NCI-H446 treated with DMSO at 0.1 percent for 48 hours (cell line): Measurements from ENCODE around the gene TCP11.

Experiments used
- DNase-seq: peaks from one replicate; lab custom pipeline; 2025; lab: John Stamatoyannopoulos, UW

TCP11 gene

DNA sequence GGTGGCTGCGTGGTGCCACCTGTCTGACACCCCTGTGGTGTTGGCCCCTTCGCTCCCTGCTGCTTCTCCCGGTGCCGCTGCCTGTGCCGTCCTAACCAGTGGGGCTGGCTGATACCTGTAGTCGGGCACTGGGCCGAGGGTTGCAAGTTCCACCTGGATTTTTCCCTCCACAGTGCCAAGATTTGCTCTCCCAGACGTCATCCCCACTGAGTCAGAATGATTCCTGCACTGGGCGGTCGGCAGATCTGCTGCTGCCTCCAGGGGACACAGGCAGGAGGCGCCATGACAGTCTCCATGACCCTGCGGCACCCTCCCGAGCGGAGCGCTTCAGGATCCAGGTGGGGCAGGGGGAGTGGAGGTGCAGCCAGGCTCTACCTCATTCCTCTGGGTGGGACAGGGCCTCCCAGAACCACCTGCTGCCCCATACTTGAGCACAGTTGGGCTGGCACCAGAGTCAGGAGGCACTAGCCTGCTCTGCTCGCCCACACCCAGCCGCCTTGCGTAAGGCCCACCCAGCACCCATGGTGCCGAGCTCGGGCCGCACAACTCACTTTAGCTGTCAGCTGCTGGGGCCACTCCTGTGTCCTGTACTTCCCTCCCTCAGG is 60.2 kb downstream of the TCP11 start:
- DNase-seq: no peak

DNA sequence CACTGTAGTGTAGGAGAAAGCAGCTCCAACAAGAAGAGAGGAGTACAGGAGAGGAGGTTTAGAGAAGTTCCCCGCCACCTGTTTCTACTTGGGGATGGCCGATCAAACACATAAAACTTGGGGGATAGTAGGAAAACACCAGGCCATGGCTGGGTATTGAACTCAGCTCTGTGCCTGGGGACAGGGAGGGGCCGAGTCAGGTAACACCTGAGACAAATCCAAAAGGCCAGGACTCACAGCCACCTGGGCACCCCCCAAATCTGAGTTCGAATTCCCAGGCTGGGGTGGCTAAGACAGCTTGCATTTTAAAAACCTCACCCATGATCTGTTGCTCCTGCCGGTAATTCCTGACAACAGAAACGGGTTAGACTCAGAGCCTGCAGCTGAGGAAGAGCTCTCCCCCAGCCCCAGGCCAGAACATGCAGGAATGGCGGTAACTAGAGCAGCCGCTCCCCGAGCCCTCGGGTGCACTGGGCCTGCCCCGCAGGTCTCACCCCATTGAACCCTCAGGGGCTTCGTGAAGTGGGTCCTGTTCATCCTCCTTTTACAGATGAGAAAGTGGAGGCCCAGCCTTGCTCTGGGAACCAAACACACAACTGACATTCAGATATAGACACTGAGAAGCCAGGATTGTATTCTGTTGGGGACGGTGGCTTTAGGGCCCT is 61.0 kb downstream of the TCP11 start:
- DNase-seq: no peak

DNA sequence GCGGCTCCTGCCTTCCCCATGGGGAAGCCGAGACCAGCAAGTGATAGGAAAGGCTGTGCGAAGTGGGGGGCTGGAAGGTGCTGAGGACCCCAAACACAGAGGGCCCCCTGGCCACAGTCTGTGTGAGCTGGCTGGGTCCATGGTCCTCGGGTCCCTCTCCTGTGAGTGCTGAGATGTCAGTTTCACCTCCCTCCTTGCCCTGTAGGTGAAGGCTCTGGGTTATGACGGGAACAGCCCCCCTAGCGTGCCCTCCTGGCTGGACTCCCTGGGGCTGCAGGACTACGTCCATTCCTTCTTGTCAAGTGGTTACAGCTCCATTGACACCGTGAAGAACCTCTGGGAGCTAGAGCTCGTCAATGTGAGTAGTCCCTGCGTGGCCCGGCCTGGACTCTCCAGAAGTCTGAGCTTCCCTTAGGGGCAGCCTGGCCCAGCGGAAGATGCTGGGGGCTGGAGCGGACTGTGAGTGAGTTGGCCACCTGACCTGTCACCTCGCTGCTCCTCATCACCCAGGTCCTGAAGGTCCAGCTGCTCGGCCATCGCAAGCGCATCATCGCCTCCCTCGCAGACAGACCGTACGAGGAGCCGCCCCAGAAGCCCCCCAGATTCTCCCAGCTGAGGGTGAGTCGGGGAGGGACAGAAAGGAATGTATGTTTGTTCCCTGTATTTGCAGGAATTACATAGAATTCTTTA is 61.7 kb downstream of the TCP11 start:
- DNase-seq: no peak

- no peak for DNase-seq
Observed at GRCh38 chr6:35078896-35079295, 62.2 kb downstream of the TCP11 start.

DNA sequence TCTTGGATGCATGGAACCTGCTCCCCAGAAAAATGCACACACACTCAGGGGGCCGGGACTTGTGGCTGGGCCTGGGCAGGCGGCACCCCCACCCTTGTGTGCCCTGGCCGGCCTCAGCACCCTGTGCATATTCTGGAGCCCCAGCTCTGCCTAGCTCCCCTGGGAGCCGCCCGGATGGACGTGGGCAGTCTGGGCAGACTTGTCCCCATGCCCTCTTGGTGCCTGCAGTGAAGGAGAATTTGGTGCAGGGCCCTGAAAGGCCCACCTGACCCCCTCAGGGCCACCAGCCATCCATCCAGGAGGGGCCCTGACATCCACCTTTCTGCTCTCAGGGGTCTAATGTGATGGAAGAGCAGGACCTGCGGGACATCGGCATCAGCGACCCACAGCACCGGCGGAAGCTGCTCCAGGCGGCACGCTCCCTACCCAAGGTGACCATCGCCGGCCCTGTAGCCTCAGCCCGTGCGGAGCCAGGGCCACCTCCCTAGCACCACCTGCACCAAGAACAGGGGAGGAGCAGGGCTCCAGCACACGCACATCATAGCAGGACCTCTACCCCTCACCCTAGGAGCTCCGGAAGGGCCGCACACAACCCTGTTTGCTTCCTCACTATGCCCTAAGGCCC is 62.8 kb downstream of the TCP11 start:
- no peak for DNase-seq

- DNase-seq: no peak
Observed at GRCh38 chr6:35077713-35078105, 63.4 kb downstream of the TCP11 start.

GRCh38 chr6:35076997-35077712 is 64.0 kb downstream of the TCP11 start:
- DNase-seq: no peak

DNA sequence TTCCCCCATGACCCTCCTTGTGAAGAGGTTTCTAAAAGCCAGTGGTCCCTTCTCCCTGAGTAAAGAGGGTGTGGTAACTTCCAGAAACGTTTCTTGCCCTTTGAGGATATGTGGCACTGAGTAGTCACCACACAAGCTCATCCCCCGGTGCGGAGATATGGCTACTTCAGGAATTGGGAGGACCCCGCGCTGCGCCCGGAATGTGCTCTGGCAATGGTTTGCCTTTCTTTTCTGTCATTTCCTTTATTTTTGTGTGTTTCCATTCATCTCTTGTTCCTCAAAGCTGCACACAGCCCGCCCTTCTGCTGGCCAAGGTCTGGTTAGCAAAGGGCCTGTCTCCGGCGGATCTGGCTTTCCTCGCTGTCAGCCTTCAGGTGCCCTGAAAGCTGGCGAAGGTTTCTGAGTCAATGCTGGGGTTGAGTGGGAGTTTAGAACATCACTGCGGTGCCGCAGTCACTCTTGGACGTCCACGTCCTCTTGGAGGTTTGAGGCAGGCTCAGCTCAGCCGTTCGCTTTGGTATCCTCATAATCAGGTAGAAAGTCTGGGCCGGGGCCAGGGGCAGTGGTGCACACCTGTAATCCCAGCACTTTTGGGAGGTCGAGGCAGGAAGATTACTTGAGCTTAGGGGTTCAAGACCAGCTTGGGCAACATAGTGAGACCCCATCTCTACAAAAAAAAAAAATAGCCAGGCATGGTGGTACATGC is 67.2 kb downstream of the TCP11 start:
- DNase-seq: no peak

DNA sequence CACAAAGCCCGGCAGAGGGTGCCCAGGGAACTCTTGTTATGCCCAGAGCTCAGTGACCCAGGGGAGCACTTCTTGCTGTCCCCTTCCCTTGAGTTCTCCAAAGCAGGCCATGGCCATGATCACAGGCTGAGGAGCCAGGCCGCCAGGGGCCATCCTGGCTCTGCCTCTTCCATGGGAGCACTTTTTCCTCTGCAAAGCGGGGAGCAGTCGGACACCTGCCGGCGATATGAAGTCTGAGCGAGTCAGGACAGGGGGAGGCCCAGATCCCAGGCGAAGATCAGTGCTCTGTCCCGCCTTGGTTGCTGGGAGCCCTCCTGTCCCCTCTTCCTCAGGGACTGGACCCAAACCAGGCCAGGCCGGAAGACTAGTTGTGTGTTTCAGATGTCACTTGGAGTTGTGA is 67.9 kb downstream of the TCP11 start:
- no peak for DNase-seq

DNA sequence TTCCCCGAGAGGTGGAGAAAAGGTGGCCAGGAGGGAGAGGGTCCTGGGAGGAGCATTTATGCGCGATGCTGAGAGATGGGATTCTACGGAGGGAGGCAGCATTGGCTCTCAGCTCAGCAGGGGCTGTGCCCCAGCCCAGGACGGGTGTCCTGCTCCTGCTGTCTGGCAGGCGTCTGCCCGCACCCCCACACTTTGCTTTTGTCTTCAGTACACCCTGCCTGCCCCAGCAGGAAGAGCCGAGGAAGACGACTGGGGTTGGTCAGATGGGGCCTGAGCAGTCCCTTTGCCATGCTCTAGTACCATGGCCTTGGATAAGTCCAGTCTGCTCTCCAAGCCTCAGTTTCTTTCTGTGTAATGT is 68.5 kb downstream of the TCP11 start:
- no peak for DNase-seq

- no peak for DNase-seq
Observed at GRCh38 chr6:35072051-35072697, 69.0 kb downstream of the TCP11 start.

DNA sequence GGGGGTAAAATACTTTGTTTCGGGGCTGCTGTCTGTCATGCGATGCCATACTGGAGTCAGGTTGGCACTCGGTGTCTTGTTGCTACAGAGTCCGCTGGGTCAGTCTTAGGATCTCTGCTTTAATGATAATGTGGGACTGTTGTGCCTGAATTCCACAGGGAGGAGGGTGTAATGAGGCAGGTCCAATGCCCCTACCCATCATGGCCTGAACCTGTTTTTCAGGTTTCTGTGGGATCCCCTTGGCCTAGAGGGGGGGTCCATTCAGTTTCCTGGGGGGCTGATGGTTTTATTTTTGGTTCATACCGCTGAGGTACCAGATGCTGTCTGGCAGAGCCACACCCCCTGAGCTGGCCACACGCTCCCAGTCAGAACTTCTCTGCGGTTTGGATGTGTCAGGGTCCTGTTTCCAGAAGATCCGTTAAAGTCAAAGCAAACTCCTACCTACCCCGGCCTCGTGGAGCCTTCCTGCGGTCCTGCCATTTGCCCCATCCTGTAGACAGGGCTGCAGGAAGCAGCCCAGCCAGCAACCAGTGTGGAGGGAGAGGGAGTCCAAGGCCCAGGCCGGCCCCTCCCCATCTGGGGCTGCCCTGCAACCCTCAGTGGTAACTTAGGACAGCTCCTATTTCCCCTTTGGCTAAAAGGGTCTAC is 69.7 kb downstream of the TCP11 start:
- DNase-seq: no peak

GRCh38 chr6:35070111-35070510 is 71.0 kb downstream of the TCP11 start:
- no peak for DNase-seq

- DNase-seq: no peak
Observed at GRCh38 chr6:35069262-35069661, 71.9 kb downstream of the TCP11 start.

DNA sequence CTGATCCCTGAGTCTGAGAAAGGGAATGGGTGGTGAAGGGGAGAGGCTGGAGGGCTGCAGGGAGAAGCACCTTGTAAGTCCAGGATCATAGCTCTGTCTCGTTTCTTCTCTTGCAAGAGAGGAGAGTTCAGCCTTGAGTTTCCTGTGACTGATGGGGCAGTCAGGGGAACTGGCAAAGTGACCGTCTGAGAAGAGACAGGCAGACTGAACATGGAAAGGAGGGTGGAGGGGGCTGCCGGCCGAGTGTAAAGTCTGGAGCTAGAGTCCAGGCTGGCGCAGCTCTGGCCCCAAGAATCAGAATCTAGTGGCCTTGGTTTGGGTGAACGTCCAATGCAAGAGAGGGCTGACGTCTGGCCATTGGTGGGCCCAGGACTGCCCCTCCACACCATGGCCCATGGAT is 72.5 kb downstream of the TCP11 start:
- no peak for DNase-seq

DNA sequence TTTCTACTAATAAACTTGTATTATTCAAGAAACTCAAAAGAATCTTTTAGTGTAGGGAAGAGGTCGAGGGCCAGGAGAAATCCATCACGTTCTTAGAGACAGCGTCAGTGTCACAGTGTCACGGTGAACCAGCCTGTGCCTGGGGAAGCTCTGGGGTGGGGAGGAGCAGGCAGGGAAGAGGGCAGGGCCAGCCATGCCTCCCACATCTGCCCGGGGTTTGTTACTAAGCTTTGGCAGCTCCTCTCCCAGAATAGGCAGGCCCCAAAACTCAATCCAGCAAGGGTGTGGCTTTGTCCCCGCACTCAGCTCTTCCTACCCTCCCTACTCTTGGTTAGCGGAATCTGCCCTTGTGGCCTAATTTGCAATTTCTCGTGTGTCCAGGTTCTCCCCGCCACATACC is 72.9 kb downstream of the TCP11 start:
- no peak for DNase-seq
